ENCODE results near the gene ALDH2.
A peak's percentile ranks its signal among the peaks of the same experiment; 100 is the strongest.

ALDH2 gene

GRCh38 chr12:111745211-111745610 is 21.5 kb upstream of the ALDH2 start:
- no peak overlapping the region for H3K4me3 ChIP-seq (ENCODE audit: low read depth in 1 of 5, low read length in 5 of 5)
- H3K27me3 ChIP-seq (ENCODE audit: control insufficient read depth in 5 of 5, insufficient read depth in 4 of 5, low read length in 5 of 5): no peaks in the 10 kb centered on the region
- H3K27ac ChIP-seq (ENCODE audit: low read depth, low read length): no peak overlapping the region
- H3K9ac ChIP-seq (ENCODE audit: low read length in 5 of 5): no peak overlapping the region
- H3K9me3 ChIP-seq (ENCODE audit: control insufficient read depth in 5 of 5, low read length in 5 of 5): no peaks in the 10 kb centered on the region
- H3K4me1 ChIP-seq (ENCODE audit: control insufficient read depth in 5 of 5, insufficient read depth in 5 of 5, low read length in 5 of 5): no peaks in the 10 kb centered on the region
- H3K36me3 ChIP-seq (ENCODE audit: control insufficient read depth in 5 of 5, insufficient read depth in 5 of 5, low read length in 5 of 5): peaks cover 5 to 58% (median 50%) of the 10 kb centered on the region in 5 donors

DNA sequence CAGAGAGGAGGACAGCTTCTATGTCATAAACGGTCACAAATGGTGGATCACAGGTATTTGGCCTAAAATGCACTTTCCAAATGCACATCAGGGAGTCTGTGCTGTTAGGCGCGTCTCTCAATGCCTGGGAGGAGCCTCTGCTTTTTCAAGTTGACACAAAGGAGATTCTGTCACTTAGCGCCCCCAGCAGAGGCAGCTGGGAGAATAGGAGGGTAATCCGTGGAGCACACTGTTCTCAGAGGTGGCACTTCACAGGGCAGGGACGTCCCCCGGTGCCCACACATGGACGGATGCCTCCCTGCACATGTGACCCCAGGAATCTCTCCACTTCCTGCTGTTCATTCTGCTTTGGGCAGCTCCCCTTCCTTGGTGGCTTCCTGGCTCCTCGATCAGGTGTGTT is 19.4 kb upstream of the ALDH2 start:
- Histone ChIP-seq H3K27me3 (ENCODE audit: control insufficient read depth in 5 of 5, insufficient read depth in 4 of 5, low read length in 5 of 5) (no peaks in the 10 kb centered on the region), H3K4me3 (ENCODE audit: low read depth in 1 of 5, low read length in 5 of 5) (no peak overlapping the region), H3K9ac (ENCODE audit: low read length in 5 of 5) (no peak overlapping the region), H3K27ac (ENCODE audit: low read depth, low read length) (no peak overlapping the region), H3K4me1 (ENCODE audit: control insufficient read depth in 5 of 5, insufficient read depth in 5 of 5, low read length in 5 of 5) (no peaks in the 10 kb centered on the region), H3K36me3 (ENCODE audit: control insufficient read depth in 5 of 5, insufficient read depth in 5 of 5, low read length in 5 of 5) (peaks cover 11 to 65% (median 55%) of the 10 kb centered on the region in 5 donors), H3K9me3 (ENCODE audit: control insufficient read depth in 5 of 5, low read length in 5 of 5) (no peaks in the 10 kb centered on the region)

DNA sequence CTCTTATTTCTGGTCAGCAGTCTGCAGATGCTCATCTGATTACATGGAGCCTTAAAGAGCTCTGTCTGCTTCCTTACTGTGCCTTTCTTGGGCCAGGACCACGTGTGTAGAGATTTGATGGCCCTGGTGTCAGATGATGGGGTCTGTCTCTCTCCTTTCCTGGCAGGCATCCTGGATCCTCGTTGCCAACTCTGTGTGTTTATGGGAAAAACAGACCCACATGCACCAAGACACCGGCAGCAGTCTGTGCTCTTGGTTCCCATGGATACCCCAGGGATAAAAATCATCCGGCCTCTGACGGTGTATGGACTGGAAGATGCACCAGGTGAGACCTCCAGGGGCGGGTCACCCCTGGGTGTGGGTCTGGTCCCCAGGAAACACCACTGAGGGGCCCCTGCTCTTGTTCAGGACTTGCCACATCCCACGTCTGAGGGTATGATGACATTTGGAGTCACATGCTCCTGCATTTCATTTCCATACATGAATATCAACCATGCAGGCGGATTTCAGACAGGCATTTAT is 18.5 kb upstream of the ALDH2 start:
- Histone ChIP-seq H3K9ac (ENCODE audit: low read length in 5 of 5) (no peak overlapping the region), H3K4me1 (ENCODE audit: control insufficient read depth in 5 of 5, insufficient read depth in 5 of 5, low read length in 5 of 5) (peaks cover 0 to 1% (median under 1%) of the 10 kb centered on the region in 5 donors), H3K4me3 (ENCODE audit: low read depth in 1 of 5, low read length in 5 of 5) (no peak overlapping the region), H3K36me3 (ENCODE audit: control insufficient read depth in 5 of 5, insufficient read depth in 5 of 5, low read length in 5 of 5) (peaks cover 11 to 64% (median 55%) of the 10 kb centered on the region in 5 donors), H3K27me3 (ENCODE audit: control insufficient read depth in 5 of 5, insufficient read depth in 4 of 5, low read length in 5 of 5) (no peaks in the 10 kb centered on the region), H3K27ac (ENCODE audit: low read depth, low read length) (no peak overlapping the region), H3K9me3 (ENCODE audit: control insufficient read depth in 5 of 5, low read length in 5 of 5) (no peaks in the 10 kb centered on the region)

DNA sequence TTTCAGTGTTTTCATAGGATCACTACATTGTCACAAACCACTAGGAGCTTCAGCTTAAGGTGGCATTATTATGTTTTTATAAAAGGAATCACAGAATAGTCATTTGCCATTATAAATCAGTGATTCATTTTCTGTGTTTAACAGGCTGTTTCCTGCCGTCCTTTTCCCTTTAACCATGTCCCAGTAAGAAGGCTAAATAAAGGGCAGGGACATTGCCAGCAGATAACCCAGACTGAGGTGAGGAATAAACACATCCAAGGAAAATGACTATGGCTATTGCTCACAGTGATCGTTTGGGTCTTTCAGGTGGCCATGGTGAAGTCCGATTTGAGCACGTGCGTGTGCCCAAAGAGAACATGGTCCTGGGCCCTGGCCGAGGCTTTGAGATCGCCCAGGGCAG is 17.9 kb upstream of the ALDH2 start:
- no peak overlapping the region for H3K27ac ChIP-seq (ENCODE audit: low read depth, low read length)
- no peak overlapping the region for H3K9ac ChIP-seq (ENCODE audit: low read length in 5 of 5)

DNA sequence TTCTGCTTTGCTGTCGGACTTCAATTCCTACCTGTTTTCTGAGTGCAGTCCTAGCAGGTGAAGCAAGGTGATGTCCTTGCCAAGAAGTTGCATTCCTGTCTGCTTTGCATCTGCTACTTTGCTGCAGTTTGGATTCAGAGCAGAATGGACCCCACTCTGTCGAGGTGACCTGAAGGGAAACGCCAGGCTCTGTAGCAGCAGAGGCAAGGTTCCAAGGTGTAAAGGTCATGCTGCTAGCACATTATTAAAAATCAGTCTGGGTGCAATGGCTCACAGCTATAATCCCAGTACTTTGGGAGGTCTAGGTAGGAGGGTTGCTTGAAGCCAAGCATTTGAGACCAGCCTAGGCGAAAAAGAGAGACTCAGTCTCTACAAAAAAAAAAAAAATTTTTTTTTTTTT is 17.3 kb upstream of the ALDH2 start:
- peaks cover 11 to 67% (median 53%) of the 10 kb centered on the region in 5 donors for H3K36me3 ChIP-seq (ENCODE audit: control insufficient read depth in 5 of 5, insufficient read depth in 5 of 5, low read length in 5 of 5)
- H3K9ac ChIP-seq (ENCODE audit: low read length in 5 of 5): no peak overlapping the region
- no peaks in the 10 kb centered on the region for H3K9me3 ChIP-seq (ENCODE audit: control insufficient read depth in 5 of 5, low read length in 5 of 5)
- H3K4me3 ChIP-seq (ENCODE audit: low read depth in 1 of 5, low read length in 5 of 5): no peak overlapping the region
- H3K4me1 ChIP-seq (ENCODE audit: control insufficient read depth in 5 of 5, insufficient read depth in 5 of 5, low read length in 5 of 5): peaks cover 0 to 13% (median 10%) of the 10 kb centered on the region in 5 donors
- H3K27me3 ChIP-seq (ENCODE audit: control insufficient read depth in 5 of 5, insufficient read depth in 4 of 5, low read length in 5 of 5): no peaks in the 10 kb centered on the region
- H3K27ac ChIP-seq (ENCODE audit: low read depth, low read length): no peak overlapping the region

More for the DNA sequence above, 17.9 kb upstream of the ALDH2 start:
- H3K4me3 ChIP-seq (ENCODE audit: low read depth in 1 of 5, low read length in 5 of 5): no peak overlapping the region
- no peaks in the 10 kb centered on the region for H3K9me3 ChIP-seq (ENCODE audit: control insufficient read depth in 5 of 5, low read length in 5 of 5)
- H3K36me3 ChIP-seq (ENCODE audit: control insufficient read depth in 5 of 5, insufficient read depth in 5 of 5, low read length in 5 of 5): peaks cover 11 to 64% (median 55%) of the 10 kb centered on the region in 5 donors
- peaks cover 0 to 8% (median 7%) of the 10 kb centered on the region in 5 donors for H3K4me1 ChIP-seq (ENCODE audit: control insufficient read depth in 5 of 5, insufficient read depth in 5 of 5, low read length in 5 of 5)
- no peaks in the 10 kb centered on the region for H3K27me3 ChIP-seq (ENCODE audit: control insufficient read depth in 5 of 5, insufficient read depth in 4 of 5, low read length in 5 of 5)

DNA sequence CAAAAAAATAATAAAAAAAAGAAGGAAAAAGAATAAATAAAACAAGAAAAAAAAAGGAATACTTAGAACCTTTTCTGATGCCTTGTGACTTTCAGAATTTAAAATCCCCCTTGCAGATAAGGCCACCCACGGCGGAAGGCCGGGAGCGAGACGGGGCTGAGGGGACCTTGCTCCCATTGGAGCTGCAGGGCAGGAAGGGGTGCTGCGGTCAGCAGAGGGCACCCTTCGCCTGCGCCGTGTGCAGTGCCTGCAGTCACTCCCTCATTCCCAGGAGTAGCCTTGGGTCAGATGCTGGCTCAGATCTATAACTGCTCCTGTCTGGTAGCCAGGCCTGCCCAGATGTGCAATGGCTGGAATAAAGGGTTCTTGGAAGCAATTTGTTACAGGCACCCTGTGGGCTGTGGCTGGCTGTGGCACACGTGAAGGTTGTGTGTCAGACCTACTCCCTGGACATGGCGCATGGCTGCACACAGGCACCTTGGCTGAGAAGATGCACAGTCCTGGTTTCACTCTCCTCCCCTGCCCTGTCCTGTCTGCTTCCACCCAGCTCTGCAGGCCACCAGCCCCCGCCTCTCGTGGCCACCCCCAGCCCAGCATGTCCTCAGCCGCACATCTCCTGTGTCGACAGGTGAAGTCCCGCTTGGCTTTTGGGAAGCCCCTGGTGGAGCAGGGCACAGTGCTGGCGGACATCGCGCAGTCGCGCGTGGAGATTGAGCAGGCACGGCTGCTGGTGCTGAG is 13.4 kb upstream of the ALDH2 start:
- H3K9me3 ChIP-seq (ENCODE audit: control insufficient read depth in 5 of 5, low read length in 5 of 5): no peaks in the 10 kb centered on the region
- H3K9ac ChIP-seq (ENCODE audit: low read length in 5 of 5): no peak overlapping the region
- peaks cover 3 to 47% (median 35%) of the 10 kb centered on the region in 5 donors for H3K4me1 ChIP-seq (ENCODE audit: control insufficient read depth in 5 of 5, insufficient read depth in 5 of 5, low read length in 5 of 5)
- no peaks in the 10 kb centered on the region for H3K27me3 ChIP-seq (ENCODE audit: control insufficient read depth in 5 of 5, insufficient read depth in 4 of 5, low read length in 5 of 5)
- H3K4me3 ChIP-seq (ENCODE audit: low read depth in 1 of 5, low read length in 5 of 5): no peak overlapping the region
- H3K36me3 ChIP-seq (ENCODE audit: control insufficient read depth in 5 of 5, insufficient read depth in 5 of 5, low read length in 5 of 5): peaks cover 9 to 48% (median 30%) of the 10 kb centered on the region in 5 donors
- H3K27ac ChIP-seq (ENCODE audit: low read depth, low read length): peak overlapping the region; percentile 50

GRCh38 chr12:111754671-111755070 is 12.1 kb upstream of the ALDH2 start:
- H3K36me3 ChIP-seq (ENCODE audit: control insufficient read depth in 5 of 5, insufficient read depth in 5 of 5, low read length in 5 of 5): peaks cover 6 to 36% (median 18%) of the 10 kb centered on the region in 5 donors
- no peak overlapping the region for H3K4me3 ChIP-seq (ENCODE audit: low read depth in 1 of 5, low read length in 5 of 5)

GRCh38 chr12:111756196-111756595 is 10.5 kb upstream of the ALDH2 start:
- H3K27ac ChIP-seq (ENCODE audit: low read depth, low read length): peak overlapping the region; percentile 86
- H3K36me3 ChIP-seq (ENCODE audit: control insufficient read depth in 5 of 5, insufficient read depth in 5 of 5, low read length in 5 of 5): peaks cover 0 to 25% (median 15%) of the 10 kb centered on the region in 5 donors
- no peak overlapping the region for H3K4me3 ChIP-seq (ENCODE audit: low read depth in 1 of 5, low read length in 5 of 5)
- no peaks in the 10 kb centered on the region for H3K27me3 ChIP-seq (ENCODE audit: control insufficient read depth in 5 of 5, insufficient read depth in 4 of 5, low read length in 5 of 5)
- H3K9ac ChIP-seq (ENCODE audit: low read length in 5 of 5): no peak overlapping the region
- H3K9me3 ChIP-seq (ENCODE audit: control insufficient read depth in 5 of 5, low read length in 5 of 5): no peaks in the 10 kb centered on the region
- H3K4me1 ChIP-seq (ENCODE audit: control insufficient read depth in 5 of 5, insufficient read depth in 5 of 5, low read length in 5 of 5): peaks cover 3 to 61% (median 47%) of the 10 kb centered on the region in 5 donors

More at GRCh38 chr12:111754671-111755070, 12.1 kb upstream of the ALDH2 start:
- Histone ChIP-seq H3K4me1 (ENCODE audit: control insufficient read depth in 5 of 5, insufficient read depth in 5 of 5, low read length in 5 of 5) (peaks cover 3 to 52% (median 41%) of the 10 kb centered on the region in 5 donors), H3K27me3 (ENCODE audit: control insufficient read depth in 5 of 5, insufficient read depth in 4 of 5, low read length in 5 of 5) (no peaks in the 10 kb centered on the region), H3K27ac (ENCODE audit: low read depth, low read length) (peak overlapping the region; percentile 40), H3K9ac (ENCODE audit: low read length in 5 of 5) (no peak overlapping the region), H3K9me3 (ENCODE audit: control insufficient read depth in 5 of 5, low read length in 5 of 5) (no peaks in the 10 kb centered on the region)

DNA sequence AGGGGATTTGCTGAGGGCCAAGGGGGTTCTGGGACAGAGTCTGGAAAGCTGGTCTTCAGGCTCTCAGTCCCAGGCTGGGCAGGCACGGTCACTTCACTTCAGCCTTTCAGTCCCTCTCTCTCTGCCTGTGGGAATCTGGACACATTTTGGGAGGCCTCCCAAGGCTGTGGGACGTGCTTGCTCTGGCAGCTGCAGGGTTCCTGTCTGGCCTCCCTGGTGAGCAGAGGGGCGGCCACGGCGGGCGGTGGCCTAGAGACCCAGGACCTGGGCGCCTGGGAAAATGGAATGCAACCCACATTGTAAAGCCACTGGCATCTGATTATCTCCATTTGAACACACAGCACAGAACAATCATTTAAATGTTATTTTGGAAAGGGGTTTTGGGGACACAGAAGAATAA is 10.1 kb upstream of the ALDH2 start:
- no peak overlapping the region for H3K4me3 ChIP-seq (ENCODE audit: low read depth in 1 of 5, low read length in 5 of 5)
- peaks cover 0 to 25% (median 15%) of the 10 kb centered on the region in 5 donors for H3K36me3 ChIP-seq (ENCODE audit: control insufficient read depth in 5 of 5, insufficient read depth in 5 of 5, low read length in 5 of 5)
- no peaks in the 10 kb centered on the region for H3K27me3 ChIP-seq (ENCODE audit: control insufficient read depth in 5 of 5, insufficient read depth in 4 of 5, low read length in 5 of 5)
- H3K4me1 ChIP-seq (ENCODE audit: control insufficient read depth in 5 of 5, insufficient read depth in 5 of 5, low read length in 5 of 5): peaks cover 3 to 61% (median 47%) of the 10 kb centered on the region in 5 donors
- no peaks in the 10 kb centered on the region for H3K9me3 ChIP-seq (ENCODE audit: control insufficient read depth in 5 of 5, low read length in 5 of 5)
- peak overlapping the region; percentile 86 for H3K27ac ChIP-seq (ENCODE audit: low read depth, low read length)
- peak overlapping the region in 1 of 5 donors; percentile 37 for H3K9ac ChIP-seq (ENCODE audit: low read length in 5 of 5)

- peaks cover 3 to 61% (median 47%) of the 10 kb centered on the region in 5 donors for H3K4me1 ChIP-seq (ENCODE audit: control insufficient read depth in 5 of 5, insufficient read depth in 5 of 5, low read length in 5 of 5)
- peaks cover 0 to 25% (median 15%) of the 10 kb centered on the region in 5 donors for H3K36me3 ChIP-seq (ENCODE audit: control insufficient read depth in 5 of 5, insufficient read depth in 5 of 5, low read length in 5 of 5)
- H3K9me3 ChIP-seq (ENCODE audit: control insufficient read depth in 5 of 5, low read length in 5 of 5): no peaks in the 10 kb centered on the region
- H3K9ac ChIP-seq (ENCODE audit: low read length in 5 of 5): peak overlapping the region in 3 of 5 donors; percentile 35 to 59 (median 41)
- H3K4me3 ChIP-seq (ENCODE audit: low read depth in 1 of 5, low read length in 5 of 5): no peak overlapping the region
- H3K27me3 ChIP-seq (ENCODE audit: control insufficient read depth in 5 of 5, insufficient read depth in 4 of 5, low read length in 5 of 5): no peaks in the 10 kb centered on the region
- peak overlapping the region; percentile 86 for H3K27ac ChIP-seq (ENCODE audit: low read depth, low read length)
Measured at GRCh38 chr12:111757361-111758119, 9.2 kb upstream of the ALDH2 start.

Data from subcutaneous abdominal adipose tissue (tissue), 5 donors.